ENCODE results near the gene MAGI2. TPM values are rescaled to one million over a fixed set of nuclear protein-coding genes. Genes with fewer than 3 reads are reported as not detected.

MAGI2 gene
- total and polyA plus RNA-seq, 2 donors (not counting 3 experiments of a cell fraction or from before 2014, with no cell fraction given), result 0.28 to 6.0 TPM

- dilution Hi-C loops (cut with MboI; ENCODE audit: extremely low pct_ligation_motif_present, low sequenced_read_pairs) (no loop called here), intact Hi-C loops (cut with micrococcal nuclease) (no loop called here)
- H3K4me3 ChIP-seq (replicated peaks in 1 of 3; ENCODE audit: insufficient read depth in 1 of 3, low read depth in 1 of 3, low read length in 3 of 3), result no peak overlapping the region
- no peaks in the 10 kb centered on the region for H4K20me1 ChIP-seq (replicated peaks; ENCODE audit: control insufficient read depth, extremely low read depth, insufficient read depth, low read length)
- no peaks in the 10 kb centered on the region for H3K9me3 ChIP-seq (replicated peaks; ENCODE audit: control insufficient read depth, insufficient read depth, low read length)
- H2AFZ ChIP-seq (ENCODE audit: low read depth, low read length), result no peak overlapping the region
- H3K9me1 ChIP-seq (replicated peaks; ENCODE audit: control insufficient read depth, extremely low read depth, insufficient read depth, low read length), result no peaks in the 10 kb centered on the region
- no peaks in the 10 kb centered on the region for H3K4me1 ChIP-seq (ENCODE audit: control insufficient read depth, extremely low read depth, insufficient read depth, low read length)
- ChIA-PET CTCF (interaction anchor here (1.2 kb wide), 1 partner anchor 867 kb away, joined by 3 read pairs; no protein-coding TSS in a partner anchor), POLR2A (no interaction called here)
- no peak overlapping the region for H3K4me2 ChIP-seq (ENCODE audit: insufficient read depth, low read length)
- H3K27me3 ChIP-seq (ENCODE audit: control insufficient read depth in 2 of 2, insufficient read depth in 2 of 2, low read length in 2 of 2), result no peaks in the 10 kb centered on the region
- no peaks in the 10 kb centered on the region for H3K36me3 ChIP-seq (ENCODE audit: control insufficient read depth in 2 of 2, extremely low read depth in 1 of 2, insufficient read depth in 2 of 2, low read length in 2 of 2)
- TF ChIP-seq FOS (IDR thresholded peaks at IDR 0.05; ENCODE audit: borderline replicate concordance, insufficient read depth, low read length) (no peak), GATA2 (IDR thresholded peaks at IDR 0.05; ENCODE audit: insufficient read depth, insufficient read length, low read depth, low read length) (no peak), POLR2AphosphoS5 (IDR thresholded peaks at IDR 0.05; ENCODE audit: insufficient read depth, low read depth, low read length) (no peak), EZH2 (IDR thresholded peaks at IDR 0.05; ENCODE audit: borderline replicate concordance, low read depth, low read length, severe bottlenecking) (no peak), MAX (IDR thresholded peaks at IDR 0.05; ENCODE audit: insufficient read depth, insufficient read length) (no peak), CTCF (IDR thresholded peaks at IDR 0.05; ENCODE audit: extremely low read depth in 1 of 2, insufficient read depth in 1 of 2, low read depth in 1 of 2, low read length in 2 of 2) (no peak)
- no TSS peak for BruUV-seq (replicated peaks)
- no peak overlapping the region for H3K9ac ChIP-seq (replicated peaks; ENCODE audit: extremely low read depth, insufficient read depth, low read length)
- DNase-seq (ENCODE audit: low read depth, low spot score) (no peak), FAIRE-seq (no peak)
- H3K27ac ChIP-seq (ENCODE audit: insufficient read depth, low read depth, low read length), result no peak overlapping the region
- H3K79me2 ChIP-seq (ENCODE audit: control insufficient read depth, insufficient read depth, low read length), result no peaks in the 10 kb centered on the region
Measured at GRCh38 chr7:78912781-78913180, 540.7 kb downstream of the MAGI2 start.
